Superior temporal gyrus (tissue), 1 donor: ENCODE data around the gene SCAMP3.
"Not testable (repeated sequence)": the region's sequence is repeated elsewhere in the genome, so short reads cannot be mapped to it uniquely, and the experiment has no call there.

ENCODE experiments used
- DNase-seq: peaks from one replicate; pipeline ENCODE4 v3.0.0-alpha.2; 2016; ENCODE audit errors: extremely low spot score

The SCAMP3 gene

DNA sequence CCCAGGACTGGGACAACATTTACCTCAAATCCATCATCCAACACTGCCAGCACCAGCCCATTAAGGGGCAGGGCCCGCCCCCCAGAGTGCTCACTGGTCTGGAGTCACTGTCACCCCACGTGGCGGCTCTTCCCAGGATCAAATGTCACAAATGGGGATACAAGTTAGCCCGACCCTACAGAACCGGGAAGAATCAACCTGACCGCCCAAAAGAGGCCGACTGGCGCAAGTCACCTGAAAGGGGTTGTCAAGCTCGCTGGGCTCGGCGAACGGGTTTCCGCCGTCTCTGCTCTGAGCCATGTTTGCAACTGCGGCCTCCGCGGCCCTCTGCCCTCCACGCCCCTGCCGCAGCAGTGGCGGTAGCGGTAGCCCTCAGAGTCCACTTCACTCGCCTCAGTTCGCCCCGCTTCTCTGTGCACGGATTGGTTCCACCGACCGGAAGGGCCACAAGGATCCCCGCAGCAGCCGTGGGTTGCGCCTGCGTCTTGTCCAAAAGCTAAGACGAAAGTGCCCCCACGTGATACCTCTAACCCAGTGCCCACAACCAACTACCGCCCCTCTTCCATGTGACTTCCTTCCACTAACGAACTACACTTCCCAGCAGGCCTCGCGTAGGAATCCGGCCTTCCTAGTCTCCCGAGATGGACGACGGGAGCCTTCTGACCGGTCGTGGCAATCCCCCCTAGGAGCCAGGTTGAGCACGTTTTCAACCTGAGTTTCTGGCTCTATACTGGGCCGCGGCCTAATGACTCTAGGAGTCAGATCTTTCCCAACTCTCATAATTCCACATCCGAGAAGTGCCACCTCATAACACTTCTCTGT is at the start of gene SCAMP3:
Gene SCAMP3 (minus strand): TSS at position 509 of the 822 bp plus-strand sequence. CDS start 209 bp downstream, at position 300.
- peak; percentile 100 for DNase-seq

DNA sequence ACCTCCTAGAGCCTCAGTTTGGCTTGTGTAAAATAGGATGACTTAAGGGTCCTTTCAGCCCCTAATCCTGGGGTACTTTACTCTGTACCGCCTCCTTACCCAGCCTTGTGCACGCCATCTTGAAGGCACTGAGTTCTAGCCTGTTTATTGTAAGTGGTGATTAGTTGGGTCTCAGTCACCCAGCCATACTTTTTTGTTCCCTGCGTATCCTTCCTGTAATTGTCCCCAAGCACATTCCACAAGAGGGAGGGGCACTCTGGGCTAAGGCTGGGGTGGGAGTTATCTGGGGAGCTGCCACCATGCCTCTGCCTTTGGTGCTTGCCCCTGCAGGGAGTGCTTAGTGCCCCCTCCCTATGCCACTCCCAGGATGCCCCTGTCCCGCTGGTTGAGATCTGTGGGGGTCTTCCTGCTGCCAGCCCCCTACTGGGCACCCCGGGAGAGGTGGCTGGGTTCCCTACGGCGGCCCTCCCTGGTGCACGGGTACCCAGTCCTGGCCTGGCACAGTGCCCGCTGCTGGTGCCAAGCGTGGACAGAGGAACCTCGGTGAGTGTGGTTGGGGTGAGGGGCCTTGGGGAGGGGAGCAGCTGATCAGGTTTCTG is 47.4 kb upstream of the SCAMP3 start:
- no peak for DNase-seq

DNA sequence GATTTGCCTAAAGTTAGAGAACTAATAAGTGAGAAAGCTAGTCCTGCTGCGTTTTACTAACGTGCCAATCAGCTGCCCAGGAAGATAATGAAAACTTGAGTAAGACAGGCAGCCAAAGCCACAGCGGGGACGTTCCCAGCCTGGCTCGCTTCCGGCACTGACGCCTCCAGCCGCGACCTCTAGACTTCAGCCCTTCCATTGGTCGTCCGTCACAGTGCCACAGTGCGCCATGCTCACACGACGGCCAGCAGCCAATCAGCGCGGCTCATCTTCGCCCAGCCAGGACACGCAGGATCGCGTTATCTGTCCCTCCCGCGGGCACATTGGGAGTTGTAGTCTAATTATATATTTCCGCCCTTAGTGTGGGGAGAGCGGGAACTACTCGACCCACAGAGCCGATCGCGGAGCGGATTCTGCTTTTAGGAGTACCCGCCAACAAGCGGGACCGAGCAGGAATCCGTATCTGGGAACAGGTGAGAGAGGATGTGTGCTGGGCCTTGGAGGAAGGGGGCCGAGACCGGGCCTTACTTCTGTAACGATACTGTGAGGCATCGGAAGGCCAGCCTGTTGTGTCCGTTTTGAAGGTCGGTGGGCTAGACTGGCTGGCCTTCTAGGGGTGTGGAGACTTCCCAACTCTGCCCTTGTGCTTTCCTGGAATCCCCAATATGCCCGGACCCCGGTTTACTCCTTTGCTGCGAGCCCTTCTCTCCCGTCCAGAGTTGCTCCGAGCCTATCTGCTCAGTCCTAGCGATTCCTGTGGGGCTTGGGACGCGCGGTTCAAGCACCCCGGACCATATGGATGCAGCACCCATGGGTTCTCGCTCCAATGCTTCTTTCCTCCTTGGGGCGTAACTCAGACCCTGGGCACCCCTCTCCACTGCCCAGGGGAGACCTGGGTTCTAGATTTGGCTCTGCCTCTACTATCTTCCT is 46.6 kb upstream of the SCAMP3 start, which contains the start of gene FDPS:
Gene FDPS (plus strand): TSS at position 374 of the 930 bp plus-strand sequence. CDS start 924 bp downstream, outside the sequence.
- DNase-seq: peak; percentile 100

DNA sequence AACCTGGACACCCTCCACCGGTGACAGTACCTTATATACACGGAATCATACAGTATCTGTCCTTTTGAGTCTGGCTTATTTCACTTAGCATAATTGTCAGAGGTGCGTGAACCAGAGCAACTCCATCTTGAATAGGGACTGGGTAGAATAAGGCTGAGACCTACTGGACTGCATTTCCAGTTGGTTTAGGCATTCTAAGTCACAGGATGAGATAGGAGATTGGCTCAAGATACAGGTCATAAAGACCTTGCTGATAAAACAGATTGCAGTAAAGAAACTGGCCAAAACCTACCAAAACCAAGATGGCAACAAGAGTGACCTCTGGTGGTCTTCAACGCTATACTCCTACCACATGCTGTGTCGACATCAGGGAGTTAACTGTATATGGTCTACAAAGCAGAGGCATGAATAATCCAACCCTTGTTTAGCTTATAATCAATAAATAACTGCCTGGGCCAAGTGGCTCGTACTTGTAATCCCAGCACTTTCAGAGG is 45.1 kb upstream of the SCAMP3 start:
- DNase-seq: no peak

DNA sequence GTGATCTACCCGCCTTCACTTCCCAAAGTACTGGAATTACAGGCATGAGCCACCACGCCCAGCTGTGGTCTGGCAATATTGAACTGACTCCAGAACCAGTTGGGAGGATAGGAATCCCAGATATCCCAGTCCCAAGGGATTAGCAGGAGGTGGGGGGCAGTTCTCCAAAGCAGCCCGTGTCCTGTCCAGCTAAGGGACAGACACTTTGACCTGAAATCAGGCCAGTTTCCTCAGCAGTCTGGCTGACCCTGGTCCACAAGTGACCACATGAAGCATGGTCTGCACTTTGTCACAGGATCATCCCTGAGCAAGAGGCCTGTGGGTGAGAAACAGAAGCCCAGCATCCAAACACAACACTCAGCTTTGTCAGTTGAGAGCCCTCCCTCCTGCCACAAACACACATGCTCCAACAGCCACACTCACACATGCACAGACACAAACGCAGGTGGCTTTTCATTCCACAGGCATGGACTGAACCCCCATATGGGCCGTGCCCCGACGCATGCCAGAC is 43.8 kb upstream of the SCAMP3 start:
- DNase-seq: no peak

DNA sequence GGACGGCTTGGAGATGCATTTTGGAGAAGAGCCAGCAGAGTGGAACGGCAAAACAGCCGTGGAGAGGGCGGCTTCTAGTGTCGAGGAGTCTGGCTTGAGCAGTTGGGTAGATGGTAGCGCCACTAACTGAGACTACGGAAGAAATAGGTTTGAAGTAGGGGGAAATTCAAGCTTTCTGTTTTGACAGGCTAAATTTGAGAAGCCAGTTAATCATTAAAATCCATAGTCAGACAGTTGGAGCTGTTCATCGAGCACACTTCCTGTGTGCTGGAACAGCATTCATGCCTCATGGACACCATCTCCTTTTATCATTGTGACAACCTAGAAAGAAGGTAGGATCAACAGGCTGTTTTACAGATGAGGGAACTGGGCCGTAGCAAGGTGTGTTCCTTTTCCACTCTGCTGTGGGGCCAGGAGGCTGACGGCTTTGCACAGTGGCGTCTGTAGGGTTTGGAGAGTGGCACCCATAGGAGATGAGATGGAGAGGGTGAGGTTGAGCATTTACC is 42.5 kb upstream of the SCAMP3 start:
- no peak for DNase-seq

DNA sequence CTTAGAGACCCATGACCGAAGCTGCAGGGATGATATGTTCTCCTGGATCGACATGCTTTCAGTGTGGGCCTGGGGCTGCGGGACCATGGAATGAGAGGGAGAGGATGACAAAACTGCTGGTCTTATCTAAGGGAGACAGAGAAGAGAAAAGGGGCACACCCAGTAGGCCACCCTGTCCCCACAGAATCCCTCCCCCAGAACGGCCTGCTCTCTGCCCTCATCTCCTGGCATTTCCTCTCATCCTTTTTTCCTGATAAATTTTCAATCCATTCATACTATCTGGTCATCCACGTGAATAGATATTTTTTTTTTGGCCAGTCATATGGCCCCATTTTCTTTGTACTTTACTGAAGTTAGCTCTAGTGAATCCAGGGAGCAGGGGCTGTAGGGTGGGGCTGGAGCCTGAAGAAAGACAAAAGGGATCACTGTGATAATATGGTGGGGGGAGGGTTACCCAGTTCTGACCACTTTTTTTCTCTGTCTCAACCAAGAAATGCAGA is 39.2 kb upstream of the SCAMP3 start, which contains the start of gene PKLR:
Gene PKLR (minus strand): TSS at position 97 of the 500 bp plus-strand sequence. CDS start 43 bp downstream, at position 54.
- no peak for DNase-seq

DNA sequence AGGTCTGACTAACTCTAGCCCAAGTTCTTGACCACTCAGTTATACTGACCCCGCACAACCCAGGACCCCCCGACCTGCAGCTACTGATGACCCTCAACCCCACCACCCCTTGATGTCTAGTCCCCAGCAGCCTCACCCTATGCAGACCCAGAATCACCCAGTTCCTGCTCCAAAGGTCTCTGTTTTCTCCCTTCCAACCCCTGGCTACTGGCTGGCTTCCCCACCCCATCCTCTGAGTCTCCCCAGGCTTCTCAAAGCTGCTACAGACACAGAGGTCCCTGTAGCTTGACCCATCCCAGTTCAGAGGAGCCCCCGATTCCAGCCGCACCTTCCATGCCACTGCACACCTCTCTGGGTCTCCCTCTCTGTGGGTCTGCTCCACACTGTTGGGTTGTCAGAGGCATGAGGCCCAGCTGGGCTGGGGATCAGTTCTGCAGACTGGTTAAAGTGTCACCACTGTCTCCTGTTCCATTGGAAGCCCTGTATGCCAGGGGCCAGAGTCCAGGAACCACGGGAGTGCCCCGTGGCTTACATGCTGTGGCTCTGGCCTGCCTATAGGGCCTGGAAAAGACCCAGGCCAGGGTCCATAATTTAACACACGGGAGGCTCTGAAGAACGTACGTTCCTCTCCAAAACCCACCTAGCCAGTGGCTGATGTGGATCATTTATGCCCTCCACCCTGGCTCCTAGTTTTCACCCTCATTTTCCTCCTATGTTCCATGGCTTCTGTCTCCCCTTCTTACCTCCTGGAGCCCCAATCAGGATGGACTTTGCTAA is 38.6 kb upstream of the SCAMP3 start:
- no peak for DNase-seq

DNA sequence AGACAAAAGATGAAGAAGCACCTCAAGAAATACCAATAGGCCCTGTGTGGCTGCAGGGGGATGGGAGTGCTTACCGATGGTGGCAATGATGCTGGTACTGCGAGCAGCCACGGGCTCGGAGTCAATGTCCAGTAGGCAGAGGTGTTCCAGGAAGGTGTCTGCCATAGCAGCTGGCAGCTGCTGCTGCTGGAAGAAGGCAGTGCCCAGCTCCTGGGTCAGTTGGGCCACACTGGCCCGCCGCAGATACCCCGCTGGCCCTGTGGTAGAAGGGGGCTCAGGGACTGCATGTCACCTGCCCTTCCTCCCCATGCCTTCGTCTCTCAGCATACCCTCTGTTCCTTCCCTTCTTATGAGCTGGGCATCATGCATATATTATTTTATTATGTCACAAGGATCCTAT is 37.9 kb upstream of the SCAMP3 start:
- DNase-seq: no peak

DNA sequence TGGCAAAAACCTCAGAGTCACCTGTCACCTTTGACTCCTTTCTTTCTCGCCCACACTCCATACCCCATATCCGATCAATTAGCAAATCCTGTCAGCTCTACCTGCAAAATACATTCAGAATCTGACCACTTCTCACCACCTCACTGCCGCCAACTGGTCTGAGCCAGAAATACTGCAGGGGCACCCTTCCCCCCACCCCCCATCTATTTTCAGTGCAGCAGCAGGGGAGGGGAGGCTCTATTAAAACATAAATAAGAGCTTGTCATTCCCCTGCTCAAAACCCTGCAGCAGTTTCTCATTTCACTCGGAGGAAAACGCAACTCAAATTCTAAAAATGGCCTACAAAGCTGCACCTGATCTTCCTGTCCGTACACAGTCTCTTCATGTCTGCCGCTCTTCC is 35.2 kb upstream of the SCAMP3 start:
- DNase-seq: no peak

DNA sequence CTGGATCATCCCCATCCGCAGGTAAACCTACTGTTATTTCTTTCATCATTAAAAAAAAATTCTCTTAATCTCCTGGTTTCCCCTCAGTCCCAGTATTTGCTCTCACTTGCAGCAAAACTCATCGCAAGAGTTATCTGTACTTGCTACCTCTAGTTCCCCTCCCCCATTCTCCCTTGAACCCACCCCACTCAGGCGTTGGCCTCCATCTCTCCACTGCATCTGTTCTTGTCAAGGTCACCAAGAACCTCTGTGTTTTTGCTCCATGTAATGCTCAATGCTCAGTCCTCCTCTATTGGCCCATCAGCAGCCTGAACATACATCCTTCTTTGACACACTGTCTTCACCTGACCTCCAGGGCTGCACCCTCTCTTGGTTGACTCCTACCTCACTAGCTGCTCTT is 34.5 kb upstream of the SCAMP3 start:
- DNase-seq: no peak

DNA sequence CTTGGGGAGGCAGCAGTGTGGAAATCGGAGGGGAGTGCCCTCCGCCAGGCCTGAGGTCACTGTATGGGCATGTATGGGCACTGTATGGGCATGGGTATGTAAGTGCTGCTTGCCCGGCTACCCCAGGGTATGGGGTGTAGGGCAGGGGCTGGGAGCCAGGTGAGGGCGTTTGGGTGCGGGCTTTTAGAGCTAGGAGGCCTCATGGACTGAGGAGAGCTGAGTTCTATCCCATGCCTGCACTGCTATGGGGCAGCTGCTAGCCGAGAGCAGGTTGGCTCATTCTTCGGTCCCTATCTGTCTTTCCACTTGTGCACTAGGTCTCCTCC is 33.7 kb upstream of the SCAMP3 start:
- no peak for DNase-seq

DNA sequence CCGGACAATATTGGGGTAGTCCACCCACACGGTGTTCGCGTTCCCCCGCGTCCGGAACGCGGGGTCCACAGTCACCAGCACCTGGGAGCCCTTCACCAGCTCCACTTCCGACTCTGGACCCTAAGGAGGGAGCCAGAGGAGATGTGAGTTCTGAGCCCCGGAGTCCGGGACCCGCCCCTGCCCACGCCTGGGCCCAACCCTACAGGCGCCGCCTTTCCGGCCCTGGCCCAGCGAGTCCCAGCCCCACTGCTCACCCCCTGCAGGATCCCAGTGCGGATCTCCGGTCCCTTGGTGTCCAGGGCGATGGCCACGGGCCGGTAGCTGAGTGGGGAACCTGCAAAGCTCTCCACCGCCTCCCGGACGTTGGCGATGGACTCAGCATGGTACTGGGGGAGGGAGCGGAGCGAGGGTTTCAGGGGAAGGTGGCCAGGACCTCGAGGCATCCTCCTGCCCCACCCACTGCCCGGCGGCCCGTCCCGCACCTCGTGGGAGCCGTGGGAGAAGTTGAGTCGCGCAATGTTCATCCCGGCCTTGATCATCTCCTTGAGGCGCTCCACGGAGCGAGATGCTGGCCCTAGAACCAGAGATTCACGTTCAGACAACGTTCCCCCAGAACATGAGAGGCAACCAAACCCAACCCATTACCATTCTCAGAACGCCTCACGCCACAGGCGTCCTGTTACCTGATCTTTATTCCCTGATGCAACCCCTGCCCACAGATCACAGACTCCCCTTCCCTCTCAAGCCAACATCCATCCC is 33.2 kb upstream of the SCAMP3 start:
- no peak for DNase-seq

DNA sequence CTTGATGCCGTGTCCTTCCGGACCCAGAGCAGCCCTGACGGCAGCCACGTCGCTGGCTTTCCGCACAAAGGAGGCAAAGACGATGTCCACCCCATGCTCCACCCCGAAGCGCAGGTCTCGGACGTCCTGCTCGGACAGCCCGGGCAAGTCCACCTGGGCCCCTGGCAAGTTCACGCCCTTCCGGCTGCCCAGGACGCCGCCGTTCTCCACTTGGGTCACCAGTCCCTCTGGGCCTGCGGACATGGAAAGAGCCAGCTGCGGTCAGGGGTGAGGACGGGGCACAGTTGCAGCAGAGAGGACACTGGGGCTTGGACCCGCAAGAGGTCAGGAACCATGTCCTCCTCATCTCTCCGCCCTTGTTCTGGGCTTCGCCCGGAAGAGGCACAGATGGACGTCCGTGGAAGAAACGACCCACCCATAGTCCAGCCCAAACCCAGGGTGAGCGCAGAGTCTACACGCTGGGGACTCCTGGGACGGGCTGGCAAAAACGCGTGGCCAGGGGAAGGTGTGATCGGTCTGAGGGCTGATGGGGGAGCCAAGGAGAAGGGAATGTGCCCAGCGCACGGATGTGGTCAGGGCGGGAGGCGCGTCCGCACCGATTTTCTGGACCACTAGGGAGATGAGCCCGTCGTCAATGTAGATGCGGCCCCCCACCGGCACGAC is 32.5 kb upstream of the SCAMP3 start:
- DNase-seq: no peak

DNA sequence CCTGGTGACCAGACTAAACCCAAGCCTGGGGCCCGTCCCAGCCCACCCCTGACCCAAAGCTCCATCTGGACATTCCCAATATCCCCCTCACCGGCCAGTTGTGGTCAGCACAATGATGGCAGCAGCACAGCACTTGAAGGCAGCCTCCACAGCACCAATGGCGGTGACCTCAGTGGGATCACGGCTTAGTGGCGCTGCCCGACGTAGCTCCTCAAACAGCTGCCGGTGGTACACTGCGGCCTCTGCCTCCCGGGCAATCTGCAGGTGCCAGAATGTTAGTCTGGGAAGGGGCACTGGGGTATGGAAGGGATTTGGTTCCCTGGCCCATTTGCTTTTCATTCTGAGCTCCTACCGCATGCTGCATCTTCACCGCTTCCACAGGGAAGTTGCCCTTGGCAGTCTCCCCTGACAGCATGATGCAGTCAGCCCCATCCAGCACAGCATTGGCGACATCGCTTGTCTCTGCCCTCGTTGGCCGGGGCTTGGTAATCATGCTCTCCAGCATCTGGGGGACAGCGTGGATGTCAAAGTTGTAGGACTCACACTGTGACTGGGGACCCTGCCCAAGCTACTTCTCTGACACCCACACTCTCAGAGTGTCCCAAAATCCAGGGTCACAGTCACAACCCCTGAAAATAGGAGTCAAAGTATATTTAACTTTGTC is 31.1 kb upstream of the SCAMP3 start:
- DNase-seq: no peak

DNA sequence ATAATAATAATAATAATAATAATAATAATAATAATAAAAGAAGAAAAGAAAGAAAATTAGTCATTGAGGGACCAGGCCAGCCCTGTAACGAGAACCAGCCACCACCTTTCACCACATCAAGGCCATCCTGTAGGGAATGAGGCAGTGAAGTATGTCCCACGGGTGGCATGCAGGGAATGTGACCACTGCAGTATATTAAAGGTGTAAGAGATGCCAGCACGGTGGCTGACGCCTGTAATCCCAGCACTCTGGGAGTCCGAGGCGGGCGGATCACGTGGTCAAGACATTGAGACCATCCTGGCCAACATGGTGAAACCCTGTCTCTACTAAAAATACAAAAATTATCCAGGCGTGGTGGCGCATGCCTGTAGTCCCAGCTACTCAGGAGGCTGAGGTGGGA is 28.8 kb upstream of the SCAMP3 start:
- not testable (repeated sequence) for DNase-seq

DNA sequence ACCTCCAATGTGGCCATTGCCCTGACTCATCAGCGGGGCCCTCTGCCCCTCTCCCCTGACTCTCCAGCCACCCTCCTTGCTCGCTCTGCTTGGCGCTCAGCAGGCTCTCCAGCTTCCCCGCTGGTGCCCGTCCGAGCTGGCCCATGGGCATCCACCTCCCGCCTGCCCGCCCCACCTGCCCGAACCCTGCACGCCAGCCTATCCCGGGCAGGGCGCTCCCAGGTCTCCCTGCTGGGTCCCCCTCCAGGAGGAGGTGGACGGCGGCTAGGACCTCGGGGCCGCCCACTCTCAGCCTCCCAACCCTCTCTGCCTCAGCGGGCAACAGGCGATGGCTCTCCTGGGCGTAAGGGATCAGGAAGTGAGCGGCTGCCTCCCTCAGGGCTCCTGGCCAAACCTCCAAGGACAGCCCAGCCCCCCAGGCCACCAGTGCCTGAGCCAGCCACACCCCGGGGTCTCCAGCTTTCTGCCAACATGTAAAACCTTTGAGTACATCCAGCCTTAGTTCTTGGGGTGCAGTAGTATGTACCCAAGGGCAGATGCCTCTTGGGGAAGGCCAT is 25.9 kb upstream of the SCAMP3 start:
- DNase-seq: no peak

DNA sequence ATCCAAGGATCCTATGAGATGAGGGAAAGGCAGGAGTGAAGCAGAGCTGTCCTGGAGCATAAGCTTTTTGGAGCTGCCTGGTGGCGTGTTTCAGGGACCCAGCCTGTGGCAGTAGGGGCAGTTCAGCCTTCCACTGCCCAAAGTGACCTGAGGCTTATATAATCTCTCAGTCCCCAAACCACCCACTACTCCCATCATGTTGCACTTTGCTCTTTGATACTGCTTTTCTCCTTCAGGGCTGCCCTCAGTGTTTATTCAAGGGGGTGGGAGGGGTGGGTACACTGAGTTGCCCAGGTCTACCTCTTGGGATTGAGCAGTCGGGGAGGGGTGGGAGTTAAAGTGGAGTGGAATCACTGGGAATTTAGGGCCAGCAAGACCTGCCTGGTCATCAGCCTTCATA is 24.4 kb upstream of the SCAMP3 start:
- no peak for DNase-seq
